Right ventricle myocardium superior (tissue), 1 donor: ENCODE data around the gene SUPV3L1. TPM values are rescaled to one million over a fixed set of nuclear protein-coding genes. Genes with fewer than 3 reads are reported as not detected.
"Not testable (repeated sequence)": the region's sequence is repeated elsewhere in the genome, so short reads cannot be mapped to it uniquely, and the experiment has no call there.

ENCODE experiments used
- ATAC-seq: fragments of 200-7000 bp; cut with Tn5 transposase; one replicate; pipeline ENCODE4 v1.9.1; 2020; ENCODE audit warnings: mild to moderate bottlenecking; ENCODE audit not compliant: poor library complexity
- DNase-seq: peaks from one replicate; pipeline ENCODE4 v3.0.0-alpha.2; 2020
- intact Hi-C: fragments of 100-400 bp; cut with DNase I; formaldehyde crosslinking; loops from one replicate; pipeline ENCODE4 v1.11.2; 2022
- total RNA-seq: library from RNA; stranded (reverse); fragmentation: NEBNext Ultra II Directional; extraction: Animal tissue kit (Norgen Biotek cat#: 25700); gene quantifications from one replicate; pipeline ENCODE4 v1.2.1, GENCODE V29; 2021
- donor health status: DM: no; HTN: yes; CAD: no; lungs with severe emphysema.

SUPV3L1 gene
- total RNA-seq, 1 donor from 2014 or later, result 36.4 TPM

DNA sequence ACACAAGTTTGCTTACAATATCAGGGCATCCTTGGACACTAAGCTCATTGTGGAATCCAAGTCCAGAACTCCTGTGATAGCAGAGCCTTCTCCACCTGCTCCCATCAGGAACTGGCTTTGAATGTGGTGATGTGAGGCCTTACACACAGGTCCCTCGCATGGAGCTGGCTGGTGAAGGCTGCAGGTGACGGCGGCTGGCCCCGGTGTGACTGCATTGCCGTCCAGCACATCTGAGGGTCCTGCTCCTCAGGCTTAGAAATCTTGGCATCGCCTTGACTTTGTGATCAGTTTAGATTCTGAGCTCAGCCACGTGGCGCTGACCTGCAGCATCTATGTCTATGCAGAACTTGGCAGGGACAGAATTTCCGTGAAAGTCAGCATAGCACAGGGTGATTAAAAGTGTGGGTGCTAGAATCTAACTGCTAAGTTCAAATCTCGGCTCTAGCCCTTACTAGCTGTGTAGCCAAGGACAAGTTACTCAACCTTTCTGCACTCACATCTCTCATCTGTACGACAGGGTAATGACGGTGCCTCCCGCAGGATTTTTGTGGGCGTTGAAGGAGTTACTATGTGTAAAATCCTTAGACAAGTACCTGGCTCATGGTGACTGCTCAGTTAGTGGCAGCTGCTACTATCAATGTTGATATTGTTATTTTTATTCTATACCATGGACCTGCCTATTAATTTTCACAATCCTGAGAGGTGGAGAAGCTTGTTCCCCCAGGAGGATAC, 66.7 kb downstream of the SUPV3L1 start:
- no peak for ATAC-seq
- intact Hi-C loops, result no loop called here
- no peak for DNase-seq

DNA sequence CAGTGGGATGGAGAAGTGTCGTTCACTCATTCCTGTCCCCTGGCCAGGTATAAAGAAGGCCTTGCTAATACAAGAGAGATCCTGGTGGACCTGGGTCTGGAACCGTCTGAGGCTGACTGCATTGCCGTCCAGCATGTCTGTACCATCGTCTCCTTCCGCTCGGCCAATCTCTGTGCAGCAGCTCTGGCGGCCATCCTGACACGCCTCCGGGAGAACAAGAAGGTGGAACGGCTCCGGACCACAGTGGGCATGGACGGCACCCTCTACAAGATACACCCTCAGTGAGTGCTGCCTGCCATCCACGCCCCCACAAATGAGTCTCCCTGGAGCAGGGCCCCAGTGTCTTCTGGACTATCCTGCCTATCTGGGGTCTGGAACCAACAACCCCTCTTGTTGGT, 67.3 kb downstream of the SUPV3L1 start:
- no peak for ATAC-seq
- intact Hi-C loops, result no loop called here
- DNase-seq, result no peak

DNA sequence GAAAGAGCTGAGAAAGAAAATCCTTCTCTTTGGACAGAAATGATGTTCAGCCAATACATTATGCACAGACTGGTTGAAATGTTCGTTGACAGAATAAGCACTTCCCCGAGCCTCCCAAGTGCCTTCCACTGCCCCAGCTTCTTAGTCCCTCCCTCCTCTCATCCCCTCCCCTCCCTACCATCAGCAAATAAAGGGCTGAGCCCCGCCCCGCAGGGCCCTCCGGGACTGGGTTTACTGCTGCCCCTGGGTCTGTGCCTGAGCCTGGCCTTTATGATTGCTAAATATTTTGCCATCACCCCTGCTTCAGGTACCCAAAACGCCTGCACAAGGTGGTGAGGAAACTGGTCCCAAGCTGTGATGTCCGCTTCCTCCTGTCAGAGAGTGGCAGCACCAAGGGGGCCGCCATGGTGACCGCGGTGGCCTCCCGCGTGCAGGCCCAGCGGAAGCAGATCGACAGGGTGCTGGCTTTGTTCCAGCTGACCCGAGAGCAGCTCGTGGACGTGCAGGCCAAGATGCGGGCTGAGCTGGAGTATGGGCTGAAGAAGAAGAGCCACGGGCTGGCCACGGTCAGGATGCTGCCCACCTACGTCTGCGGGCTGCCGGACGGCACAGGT, 68.2 kb downstream of the SUPV3L1 start:
- DNase-seq, result no peak
- intact Hi-C loops, result no loop called here
- ATAC-seq, result no peak

DNA sequence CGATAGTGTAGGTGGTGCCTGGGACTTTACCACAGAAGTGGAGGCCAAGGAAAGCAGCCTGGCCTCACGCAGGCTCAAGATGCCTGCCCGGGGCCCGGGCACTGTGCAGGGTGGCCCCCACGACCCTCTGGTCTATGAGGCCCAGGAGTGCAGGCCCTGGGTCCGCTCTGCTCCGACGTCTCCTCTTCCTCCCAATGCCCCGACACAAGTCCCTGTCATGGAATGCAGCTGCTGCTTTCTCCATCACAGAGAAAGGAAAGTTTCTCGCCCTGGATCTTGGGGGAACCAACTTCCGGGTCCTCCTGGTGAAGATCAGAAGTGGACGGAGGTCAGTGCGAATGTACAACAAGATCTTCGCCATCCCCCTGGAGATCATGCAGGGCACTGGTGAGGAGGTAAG, 70.0 kb downstream of the SUPV3L1 start:
- intact Hi-C loops, result no loop called here
- ATAC-seq (no peak), DNase-seq (no peak)

DNA sequence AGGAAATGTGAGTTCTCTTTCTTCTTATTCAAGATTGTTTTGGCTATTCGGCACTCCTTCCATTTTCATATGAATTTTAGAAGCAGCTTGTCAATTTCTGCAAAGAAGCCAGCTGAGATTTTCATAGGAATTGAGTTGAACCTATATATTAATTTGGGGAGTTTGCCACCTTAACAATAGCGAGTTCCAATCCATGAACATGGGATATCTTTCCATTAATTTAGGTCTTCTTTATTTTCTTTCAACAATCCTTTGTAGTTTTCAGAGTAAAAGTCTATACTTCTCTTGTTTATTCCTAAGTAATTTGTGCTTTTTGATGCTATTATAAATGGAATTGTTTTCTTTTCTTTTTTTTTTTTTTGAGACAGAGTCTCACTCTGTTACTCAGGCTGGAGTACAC, 71.4 kb downstream of the SUPV3L1 start:
- ATAC-seq, intact Hi-C loops, DNase-seq: not testable (repeated sequence)

DNA sequence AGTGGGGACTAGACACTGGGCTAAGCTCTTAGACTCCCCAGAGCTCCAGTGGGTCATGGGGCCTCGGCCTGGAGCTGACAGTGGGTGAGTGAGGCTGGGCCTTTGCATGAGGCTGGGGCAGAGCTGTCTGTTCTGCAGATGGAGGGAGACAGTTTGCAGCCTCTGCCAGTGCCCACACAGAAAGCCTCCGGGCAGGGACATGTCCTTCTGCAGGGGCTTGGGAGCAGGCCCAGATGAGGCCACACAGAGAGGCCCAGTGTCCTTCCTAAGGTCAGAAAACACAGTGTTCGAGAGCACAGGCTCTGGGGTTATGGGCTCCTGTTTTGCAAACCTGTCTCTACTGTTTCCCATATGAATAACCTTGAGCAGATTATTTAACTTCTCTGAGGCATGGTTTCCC, 73.1 kb downstream of the SUPV3L1 start:
- intact Hi-C loops, result no loop called here
- DNase-seq, result no peak
- no peak for ATAC-seq

DNA sequence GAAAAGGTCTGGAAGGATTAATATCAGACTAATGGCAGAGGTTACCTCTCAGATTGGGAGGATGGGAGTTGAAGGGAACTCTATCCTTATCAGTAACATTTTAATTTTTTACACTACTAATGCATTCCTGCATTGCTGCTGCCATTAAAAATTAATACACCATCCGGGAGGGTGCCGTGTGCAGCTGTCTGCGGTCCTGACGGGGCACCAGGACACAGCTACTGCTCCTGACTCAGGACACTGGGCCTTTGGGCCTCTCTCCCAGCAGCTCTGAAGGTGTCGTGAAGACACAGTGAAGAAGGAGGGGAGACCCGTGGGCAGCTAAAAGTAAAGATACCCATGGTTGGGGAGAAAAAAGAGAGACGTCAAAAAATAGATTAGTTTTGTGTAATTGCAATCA, 74.8 kb downstream of the SUPV3L1 start:
- DNase-seq (no peak), ATAC-seq (no peak)
- intact Hi-C loops, result no loop called here

Other genes starting within 250 kb of the SUPV3L1 start
- gene DDX21, start 224.1 kb upstream of the SUPV3L1 start, total RNA-seq, result 18.3 TPM
- gene KIFBP, start 191.4 kb upstream of the SUPV3L1 start, total RNA-seq, result 46.0 TPM
- gene SRGN, start 92.1 kb upstream of the SUPV3L1 start, total RNA-seq, result 37.5 TPM
- gene VPS26A, start 56.1 kb upstream of the SUPV3L1 start, total RNA-seq, result 34.8 TPM
- not detected for gene HKDC1, start 40.1 kb downstream of the SUPV3L1 start, total RNA-seq
- gene HK1, start 98.3 kb downstream of the SUPV3L1 start, total RNA-seq, result 168 TPM
- gene TACR2, start 236.7 kb downstream of the SUPV3L1 start, total RNA-seq, result 0.24 TPM